DND-41 (cell line): ENCODE measurements around the gene ZFYVE28.

ENCODE experiments used
- CTCF ChIP-seq: IDR thresholded peaks from 2 replicates; pipeline ENCODE4 v1.5.1; 2012; ENCODE audit warnings: borderline replicate concordance, low read length, moderate library complexity, mild to moderate bottlenecking; ENCODE audit not compliant: poor library complexity, severe bottlenecking; ENCODE audit errors: extremely low read depth
- EZH2 ChIP-seq: IDR thresholded peaks from 3 replicates; pipeline ENCODE4 v1.6.1; 2012; ENCODE audit warnings: borderline replicate concordance, low read depth, mild to moderate bottlenecking, moderate library complexity, low read length, inconsistent platforms; ENCODE audit not compliant: severe bottlenecking

- TF ChIP-seq CTCF (no peak), EZH2 (no peak)
Observed at GRCh38 chr4:2258091-2259035, 160.1 kb downstream of the ZFYVE28 start.
